Astrocyte of the cerebellum (primary cell): Measurements from ENCODE around the gene P2RY2.

Experiments
- DNase-seq: peaks from one replicate; pipeline ENCODE4 v3.0.0-alpha.2; 2011; ENCODE audit warnings: low read depth
- H3K4me3 ChIP-seq: 2 replicates; pipeline ENCODE4 v1.5.1; 2011; ENCODE audit warnings: mild to moderate bottlenecking, low read depth, low read length, moderate library complexity
- CTCF ChIP-seq: IDR thresholded peaks from 2 replicates; pipeline ENCODE4 v1.5.1; 2012; ENCODE audit warnings: low read length, low read depth, moderate library complexity, mild to moderate bottlenecking; ENCODE audit errors: missing control alignments
- in situ Hi-C: cut with HindIII; loops from 2 replicates; pipeline ENCODE4 v1.10.0; 2017; ENCODE audit warnings: low sequenced_read_pairs

Gene P2RY2

GRCh38 chr11:73178681-73179080 lies 39.4 kb upstream of the P2RY2 start:
- in situ Hi-C loops: loop anchor here (5.0 kb wide), 1 partner anchor 366 kb away; the partner anchor contains the start of gene ATG16L2
- no peak for DNase-seq
- H3K4me3 ChIP-seq: no peak overlapping the region
- no peak for TF ChIP-seq CTCF

GRCh38 chr11:73182824-73183321 lies 35.2 kb upstream of the P2RY2 start:
- no peak overlapping the region for H3K4me3 ChIP-seq
- in situ Hi-C loops: no loop called here
- DNase-seq: no peak
- TF ChIP-seq CTCF: no peak

DNA sequence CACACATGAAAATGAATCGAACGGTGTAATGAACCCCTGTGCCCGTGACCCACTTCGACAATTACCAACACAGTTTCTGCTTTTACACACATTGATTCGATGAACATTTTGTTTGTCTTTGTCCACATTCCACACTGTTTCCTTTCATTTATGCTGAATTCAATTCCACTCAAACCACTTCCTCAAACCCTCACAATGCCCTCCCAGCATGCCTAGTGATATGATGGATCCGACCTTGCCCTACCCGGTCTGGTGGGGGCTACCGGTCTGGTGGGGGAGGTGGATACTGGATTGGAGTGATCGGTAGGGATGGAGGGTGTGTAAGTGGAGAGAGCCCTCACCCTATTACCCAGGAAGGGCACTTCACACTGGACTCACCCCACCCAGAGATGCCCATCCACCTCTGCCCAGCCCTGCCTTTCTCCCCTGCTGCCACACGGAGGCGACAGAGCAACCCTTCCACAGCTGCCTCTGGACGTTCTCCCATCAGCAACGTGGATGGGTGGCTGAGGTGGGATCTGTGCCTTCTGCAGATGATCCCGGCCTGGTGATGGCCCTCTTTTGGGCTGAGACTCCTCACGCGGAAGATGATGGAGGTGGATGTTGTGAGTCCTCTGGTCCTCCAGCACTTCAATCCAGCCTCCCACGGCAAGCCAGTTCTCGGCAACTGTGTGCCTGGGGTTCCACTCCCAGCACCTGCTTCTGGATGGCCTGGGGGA lies 33.0 kb upstream of the P2RY2 start:
- DNase-seq: peak; percentile 8
- in situ Hi-C loops: no loop called here
- TF ChIP-seq CTCF: peak; percentile 93
- no peak overlapping the region for H3K4me3 ChIP-seq

DNA sequence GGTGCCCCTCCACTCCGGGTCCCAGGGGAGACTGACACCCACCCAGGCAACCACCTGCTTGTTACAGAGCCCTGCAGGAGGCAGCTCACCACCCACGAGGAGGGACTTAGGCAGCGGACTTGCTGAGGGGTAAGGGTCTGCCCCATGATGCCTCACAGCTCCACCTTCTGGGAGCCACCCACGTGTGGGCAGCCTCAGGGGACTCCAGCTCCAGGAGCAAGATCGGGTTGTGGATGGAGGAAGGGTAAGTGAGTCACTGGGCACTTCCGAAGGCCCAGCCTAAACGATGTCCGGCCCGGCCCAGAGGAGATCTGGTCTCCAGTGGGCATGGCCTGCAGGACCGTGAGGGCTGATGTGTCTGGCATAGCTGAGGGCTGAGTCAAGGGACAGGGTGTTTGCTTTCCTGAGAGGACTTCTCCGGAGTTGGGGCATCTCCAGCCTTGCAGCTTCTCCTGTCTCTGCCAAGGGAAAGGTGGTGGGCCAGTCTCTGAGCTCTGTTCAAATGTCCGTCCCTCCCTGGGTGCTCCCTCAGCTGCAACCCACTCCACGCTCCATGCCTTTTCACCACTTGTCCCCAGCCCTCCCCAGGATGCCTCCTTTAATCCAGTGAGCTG lies 32.3 kb upstream of the P2RY2 start:
- no peak for DNase-seq
- TF ChIP-seq CTCF: no peak
- H3K4me3 ChIP-seq: no peak overlapping the region
- in situ Hi-C loops: no loop called here

DNA sequence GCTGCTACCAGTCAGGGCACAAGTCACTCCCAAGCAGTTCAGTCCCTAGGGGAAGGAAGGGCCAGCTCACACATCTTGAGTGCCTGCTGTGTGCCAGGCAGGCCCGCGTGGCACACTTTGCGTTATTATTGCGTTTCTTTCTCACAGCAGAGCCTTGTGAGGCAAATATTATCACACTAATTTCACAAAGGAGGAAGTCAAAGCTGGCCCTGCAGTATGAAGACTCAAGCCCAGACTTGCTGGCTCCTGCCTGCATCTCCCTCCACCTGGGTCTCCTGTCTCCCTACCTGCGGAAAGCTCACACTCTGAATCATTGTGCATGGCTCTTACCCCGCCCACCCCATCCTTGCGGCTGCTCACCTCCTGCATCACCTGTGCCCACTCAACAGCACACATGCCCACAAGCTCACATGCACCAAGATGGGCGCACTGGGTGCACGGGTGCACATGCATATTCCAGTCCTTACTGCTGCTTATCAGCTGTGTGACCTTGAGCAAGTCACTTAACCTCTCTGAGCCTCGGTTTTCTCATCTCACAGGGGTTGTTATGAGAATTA lies 31.7 kb upstream of the P2RY2 start:
- in situ Hi-C loops: no loop called here
- H3K4me3 ChIP-seq: no peak overlapping the region
- no peak for TF ChIP-seq CTCF
- DNase-seq: no peak

GRCh38 chr11:73186886-73187285 lies 31.2 kb upstream of the P2RY2 start:
- in situ Hi-C loops: no loop called here
- no peak overlapping the region for H3K4me3 ChIP-seq
- TF ChIP-seq CTCF: no peak
- no peak for DNase-seq
